Activated CD8-positive, alpha-beta memory T cell treated with anti-CD3 and anti-CD28 coated beads, Interleukin-2, amount 50 U/mL, for 24 hours (primary cell): Measurements from ENCODE around the gene AUTS2.

Experiments used
- DNase-seq: peaks from one replicate; pipeline ENCODE4 v3.0.0-alpha.2; 2020; ENCODE audit errors: extremely low read depth

The AUTS2 gene

DNA sequence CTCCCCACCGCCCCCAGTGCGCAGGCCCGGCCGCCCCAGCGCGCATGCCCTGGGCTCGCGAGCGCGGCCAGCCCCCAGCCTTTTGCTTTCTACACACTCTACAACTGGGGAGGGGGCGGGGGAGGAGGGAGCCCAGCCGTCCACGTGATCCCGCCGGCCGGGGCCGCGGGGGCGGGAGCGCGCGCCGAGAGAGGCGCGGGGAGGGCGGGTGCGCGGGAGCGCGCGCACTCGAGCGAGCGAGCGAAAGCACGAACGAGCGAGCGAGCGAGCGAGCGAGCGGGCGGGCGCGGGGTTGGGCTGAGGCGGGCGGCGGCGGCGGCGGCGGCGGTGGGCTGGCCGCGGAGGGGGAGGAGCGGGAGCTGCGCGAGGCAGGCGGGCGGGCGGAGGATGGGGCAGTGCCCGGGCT, at the start of gene AUTS2:
TSS of gene AUTS2 (plus strand) at position 395 of the 406 bp plus-strand sequence. CDS start 1,179 bp downstream, outside the sequence.
- no peak for DNase-seq

DNA sequence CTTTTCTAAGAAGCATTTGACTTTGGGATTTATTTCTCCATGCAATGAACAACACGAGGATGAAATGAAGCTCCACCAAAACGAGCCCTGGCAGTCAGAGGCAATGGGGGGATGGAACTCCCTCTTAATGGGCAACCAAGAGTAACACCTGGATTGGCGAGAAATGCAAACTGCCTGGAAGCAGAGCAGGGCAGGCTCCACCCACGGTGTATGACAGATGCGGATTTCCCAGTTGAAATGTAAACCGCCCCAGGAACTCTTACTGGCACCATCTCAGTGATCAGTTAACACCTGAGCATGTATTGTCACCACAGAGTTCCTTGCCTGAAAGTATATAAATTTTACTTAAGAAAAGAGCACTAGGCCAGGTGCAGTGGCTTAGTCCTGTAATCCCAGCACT, 47.3 kb upstream of the AUTS2 start:
- DNase-seq = no peak

DNA sequence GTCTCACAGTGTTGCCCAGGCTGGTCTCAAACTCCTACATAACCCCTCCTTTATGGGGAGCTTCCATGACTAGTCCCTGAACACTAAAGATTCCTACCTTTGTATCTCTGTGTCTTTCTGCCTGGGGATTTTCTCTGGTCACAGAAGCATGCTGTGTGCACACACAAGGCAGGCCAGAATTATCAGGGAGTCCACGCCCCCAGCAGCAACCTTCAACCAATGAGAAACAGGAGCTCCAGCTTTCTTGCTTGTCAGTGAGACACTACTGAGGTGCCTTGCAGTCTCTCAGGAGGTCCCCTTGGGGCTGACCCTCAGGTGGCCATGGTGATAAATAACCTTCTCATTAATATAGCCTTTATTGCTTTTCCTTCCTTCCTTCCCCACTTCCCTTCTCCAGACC, 45.1 kb upstream of the AUTS2 start:
- DNase-seq = no peak

GRCh38 chr7:69561266-69561960, 36.9 kb upstream of the AUTS2 start:
- DNase-seq = no peak

- DNase-seq = no peak
Measured at GRCh38 chr7:69564454-69565417, 33.5 kb upstream of the AUTS2 start.

DNA sequence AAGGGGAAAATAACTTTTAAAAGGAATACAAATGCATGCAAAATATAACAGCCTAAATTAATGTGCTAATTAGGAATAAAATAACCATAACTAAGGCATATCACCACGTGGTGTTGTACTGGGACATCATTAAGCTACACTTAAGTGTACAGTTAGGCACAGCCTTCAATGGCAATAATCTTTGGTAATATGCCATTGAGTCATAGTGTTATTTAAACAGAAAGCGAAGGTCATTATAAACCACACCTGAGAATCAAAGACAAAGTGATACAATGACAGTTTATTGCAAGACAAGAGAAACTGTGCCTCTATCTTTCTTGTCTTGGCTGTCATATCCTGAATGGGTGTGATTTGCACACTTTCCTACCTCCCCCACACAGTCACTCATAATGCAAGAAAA, 30.5 kb upstream of the AUTS2 start:
- DNase-seq = no peak

DNA sequence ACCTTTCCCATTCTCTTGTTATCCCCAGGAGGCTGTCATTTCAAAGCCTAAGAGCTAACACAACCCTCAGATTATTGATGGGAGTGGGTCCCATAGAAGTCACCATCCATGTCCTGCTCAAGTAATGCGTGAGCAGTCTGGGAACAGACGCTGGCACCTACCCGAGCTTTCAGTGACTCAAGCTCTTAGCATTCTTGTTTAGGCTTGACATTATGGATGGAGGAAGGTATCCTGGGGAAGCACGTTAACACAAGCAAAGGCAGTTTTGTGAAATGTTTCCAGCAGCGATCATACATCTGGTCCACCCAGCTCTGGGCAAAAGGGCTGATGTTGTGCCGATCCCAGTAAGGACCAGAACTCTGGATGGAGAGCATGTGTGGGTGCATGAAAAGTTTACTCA, 30.0 kb upstream of the AUTS2 start:
- DNase-seq = no peak

- no peak for DNase-seq
Measured at GRCh38 chr7:69575651-69576050, 22.6 kb upstream of the AUTS2 start.

- no peak for DNase-seq
Measured at GRCh38 chr7:69577221-69577620, 21.1 kb upstream of the AUTS2 start.

GRCh38 chr7:69585169-69585568, 13.1 kb upstream of the AUTS2 start:
- DNase-seq = no peak

DNA sequence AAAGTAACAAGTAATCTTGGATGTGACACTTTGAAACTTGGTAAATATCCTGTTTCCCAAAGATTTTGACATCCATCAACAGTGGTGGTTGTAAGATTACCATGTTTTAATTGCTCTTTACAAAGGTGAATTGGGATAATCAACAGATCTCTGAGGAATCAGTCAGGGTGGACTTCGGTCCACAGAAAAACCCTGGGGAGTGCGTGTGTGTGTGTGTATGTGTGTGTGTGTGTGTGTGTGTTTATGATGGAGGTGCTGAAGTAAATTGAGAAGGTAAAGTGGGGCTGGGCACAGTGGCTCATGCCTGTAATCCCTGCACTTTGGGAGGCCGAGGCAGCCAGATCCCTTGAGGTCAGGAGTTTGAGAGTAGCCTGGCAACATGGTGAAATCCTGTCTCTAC, 12.0 kb upstream of the AUTS2 start:
- no peak for DNase-seq

GRCh38 chr7:69588773-69589172, 9.5 kb upstream of the AUTS2 start:
- no peak for DNase-seq

- no peak for DNase-seq
Measured at GRCh38 chr7:69591805-69592204, 6.5 kb upstream of the AUTS2 start.

DNA sequence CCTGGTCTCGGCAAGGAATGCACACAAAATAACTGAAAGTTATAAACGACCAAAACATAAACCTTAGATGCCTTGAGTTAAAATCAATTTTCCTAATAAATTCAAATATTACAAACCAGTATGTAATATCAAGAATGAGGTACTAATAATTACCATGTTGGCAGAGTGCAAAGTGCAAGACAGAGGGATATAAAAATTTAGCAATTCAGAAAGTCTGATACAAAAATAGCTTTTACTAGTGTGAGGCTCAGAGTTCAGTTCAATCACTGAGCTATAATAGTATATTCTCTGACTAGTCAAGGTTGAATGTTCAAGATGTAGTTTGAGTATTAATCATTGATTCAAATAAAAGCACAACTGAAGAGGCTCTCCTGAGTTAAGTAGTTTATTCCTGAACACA, 4.8 kb upstream of the AUTS2 start:
- DNase-seq = no peak

DNA sequence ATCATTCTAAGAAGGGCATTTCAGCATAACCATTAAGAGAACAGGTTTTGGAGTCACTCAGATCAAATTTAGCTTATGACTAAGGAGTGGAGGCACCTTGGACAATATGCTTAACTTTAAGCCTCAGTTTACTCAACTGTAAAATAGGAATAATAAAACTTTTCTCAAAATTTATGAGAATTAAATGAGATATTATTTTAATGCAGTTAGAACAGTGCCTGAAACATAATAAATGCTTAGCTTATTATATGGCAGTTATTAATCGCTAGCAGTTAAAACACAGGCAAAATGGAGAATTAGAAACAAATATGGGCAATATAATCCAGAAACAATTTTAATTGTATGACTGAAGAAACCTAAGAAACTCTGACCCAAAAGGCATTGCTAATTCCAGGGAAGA, 2.9 kb upstream of the AUTS2 start:
- DNase-seq = no peak

GRCh38 chr7:69596056-69596455, 2.2 kb upstream of the AUTS2 start:
- DNase-seq = no peak

GRCh38 chr7:69596723-69597277, 1.5 kb upstream of the AUTS2 start:
- no peak for DNase-seq

- no peak for DNase-seq
Measured at GRCh38 chr7:69597278-69598076, 798 bp upstream of the AUTS2 start.

DNA sequence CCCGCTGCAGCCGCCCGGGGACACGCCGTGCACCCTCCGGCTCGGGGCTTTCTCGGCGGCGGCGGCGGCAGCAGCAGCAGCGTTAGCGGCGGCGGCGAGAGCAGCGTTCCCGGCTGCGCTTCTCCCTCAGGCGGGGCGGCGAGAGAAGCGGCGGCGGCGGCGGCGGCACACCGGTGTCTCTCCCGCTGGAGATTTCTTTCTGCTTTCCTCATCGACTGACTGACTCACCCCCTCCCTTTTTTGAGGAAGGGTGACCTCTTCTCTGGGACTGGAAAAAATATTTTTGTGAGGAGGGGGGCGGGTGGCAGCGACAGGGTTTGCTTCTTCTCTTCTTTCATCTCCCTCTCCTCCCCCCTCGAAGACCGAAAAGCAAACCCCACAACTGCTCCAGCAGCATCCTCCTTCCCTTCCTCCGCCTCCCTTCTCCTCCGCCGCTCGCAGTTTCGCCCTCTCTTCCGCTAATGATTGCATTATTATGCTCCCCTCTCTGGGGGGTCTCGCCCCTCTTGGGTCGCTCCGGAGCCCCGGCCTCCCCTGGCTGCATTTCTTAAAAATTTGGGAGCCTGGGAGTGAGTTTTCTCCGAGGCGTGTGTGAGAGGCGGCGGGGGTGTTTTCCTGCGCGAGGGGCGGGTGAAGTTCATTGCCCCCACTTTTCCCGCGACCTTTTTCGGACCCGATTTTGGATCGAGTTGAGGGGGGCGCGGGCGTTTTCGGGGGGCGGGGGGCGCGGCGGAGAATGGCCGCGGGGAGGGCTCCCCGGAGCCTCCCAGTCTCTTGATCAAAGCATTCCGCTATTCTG, 411 bp downstream of the AUTS2 start:
- no peak for DNase-seq

DNA sequence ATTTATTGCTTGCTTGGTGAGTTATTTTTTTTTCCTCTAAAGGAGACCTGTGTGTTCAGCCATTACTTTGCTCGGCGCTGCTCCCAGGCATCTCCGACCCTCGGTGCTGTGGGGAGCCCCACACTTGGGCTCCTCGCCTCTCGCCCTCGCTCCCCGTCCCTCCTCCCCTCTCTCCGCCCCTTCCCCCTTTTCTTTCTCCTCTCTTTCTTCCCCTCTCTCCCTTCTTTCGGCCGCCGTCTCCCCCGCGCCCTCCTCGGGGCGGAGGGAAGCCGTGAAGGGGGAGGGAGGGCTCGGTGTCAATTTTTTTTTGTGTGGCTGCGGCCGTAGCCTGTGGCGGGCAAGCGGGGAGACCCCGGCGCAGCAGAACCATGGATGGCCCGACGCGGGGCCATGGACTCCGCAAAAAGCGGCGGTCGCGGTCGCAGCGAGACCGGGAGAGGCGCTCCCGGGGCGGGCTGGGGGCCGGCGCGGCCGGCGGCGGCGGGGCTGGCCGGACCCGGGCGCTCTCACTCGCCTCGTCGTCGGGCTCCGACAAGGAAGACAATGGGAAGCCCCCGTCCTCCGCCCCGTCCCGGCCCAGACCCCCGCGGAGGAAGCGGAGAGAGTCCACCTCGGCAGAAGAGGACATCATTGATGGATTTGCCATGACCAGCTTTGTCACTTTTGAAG, 1.1 kb downstream of the AUTS2 start:
- DNase-seq = no peak
